GM23338 (cell line): ENCODE results near the gene ADGRG4. TPM values are rescaled to one million over a fixed set of nuclear protein-coding genes. Genes with fewer than 3 reads are reported as not detected.
"Not testable (repeated sequence)": the region's sequence is repeated elsewhere in the genome, so short reads cannot be mapped to it uniquely, and the experiment has no call there.

ENCODE experiments used
- ATAC-seq: fragments of 200-7000 bp; cut with Tn5 transposase; 3 replicates; pipeline ENCODE4 v1.9.1; 2020
- DNase-seq: peaks from one replicate; pipeline ENCODE4 v3.0.0-alpha.2; 2015; ENCODE audit warnings: low spot score
- H2AFZ ChIP-seq: fragments of 200-600 bp; sonication (generic); 2 replicates; pipeline ENCODE4 v1.8.0; 2016; ENCODE audit warnings: antibody characterized with exemption, mild to moderate bottlenecking, moderate library complexity
- H3F3A ChIP-seq: fragments of 200-600 bp; sonication (generic); replicated peaks from 2 replicates; pipeline ENCODE4 v1.8.0; 2017; ENCODE audit warnings: antibody characterized with exemption, mixed run types, low read depth
- H3K27ac ChIP-seq: fragments of 200-600 bp; sonication (generic); 2 replicates; pipeline ENCODE4 v1.6.1; 2016; ENCODE audit warnings: low read depth
- H3K27me3 ChIP-seq: fragments of 200-600 bp; sonication (generic); 2 replicates; pipeline ENCODE4 v1.8.0; 2016; ENCODE audit warnings: mild to moderate bottlenecking, mixed run types, moderate library complexity; ENCODE audit not compliant: insufficient read depth
- H3K36me3 ChIP-seq: fragments of 200-600 bp; sonication (generic); 2 replicates; pipeline ENCODE4 v1.8.0; 2016; ENCODE audit warnings: mild to moderate bottlenecking; ENCODE audit not compliant: insufficient read depth
- H3K4me1 ChIP-seq: fragments of 200-600 bp; sonication (generic); 2 replicates; pipeline ENCODE4 v1.8.0; 2016; ENCODE audit warnings: mild to moderate bottlenecking, moderate library complexity; ENCODE audit not compliant: insufficient read depth
- H3K4me2 ChIP-seq: fragments of 200-600 bp; sonication (generic); 2 replicates; pipeline ENCODE4 v1.7.1; 2017; ENCODE audit warnings: mixed run types
- H3K4me3 ChIP-seq: fragments of 200-600 bp; sonication (generic); 2 replicates; pipeline ENCODE4 v1.6.1; 2016; ENCODE audit warnings: mixed run types
- H3K79me2 ChIP-seq: fragments of 200-600 bp; sonication (generic); replicated peaks from 2 replicates; pipeline ENCODE4 v1.8.0; 2017; ENCODE audit warnings: mild to moderate bottlenecking; ENCODE audit not compliant: insufficient read depth
- H3K9me2 ChIP-seq: fragments of 200-600 bp; sonication (generic); 2 replicates; pipeline ENCODE4 v1.8.0; 2017; ENCODE audit not compliant: insufficient read depth
- H4K20me1 ChIP-seq: fragments of 200-600 bp; sonication (generic); replicated peaks from 2 replicates; pipeline ENCODE4 v1.8.0; 2017; ENCODE audit warnings: mild to moderate bottlenecking; ENCODE audit not compliant: insufficient read depth
- H3K27ac Mint-ChIP-seq: 2 replicates; pipeline ENCODE4 v1.8.0; 2020; ENCODE audit warnings: inconsistent platforms, mild to moderate bottlenecking, moderate library complexity, mixed read lengths
- H3K27me3 Mint-ChIP-seq: 3 replicates; pipeline ENCODE4 v1.8.0; 2022; ENCODE audit warnings: low read depth, mild to moderate bottlenecking, moderate library complexity, mixed read lengths, inconsistent platforms; ENCODE audit not compliant: insufficient read depth, poor library complexity
- H3K36me3 Mint-ChIP-seq: 3 replicates; pipeline ENCODE4 v1.8.0; 2021; ENCODE audit warnings: low read depth, mild to moderate bottlenecking, inconsistent platforms, moderate library complexity, mixed read lengths
- H3K4me1 Mint-ChIP-seq: 3 replicates; pipeline ENCODE4 v1.8.0; 2020; ENCODE audit warnings: mild to moderate bottlenecking, inconsistent platforms, mixed read lengths
- H3K4me3 Mint-ChIP-seq: 3 replicates; pipeline ENCODE4 v1.8.0; 2021; ENCODE audit warnings: moderate library complexity, mild to moderate bottlenecking, inconsistent platforms, mixed read lengths
- H3K9me3 Mint-ChIP-seq: 3 replicates; pipeline ENCODE4 v1.8.0; 2020; ENCODE audit warnings: moderate library complexity, mild to moderate bottlenecking, inconsistent platforms, mixed read lengths
- CREB1 ChIP-seq: fragments of 250-450 bp; sonication (Bioruptor Pico); IDR thresholded peaks from 2 replicates; pipeline ENCODE4 v1.5.0; 2020; ENCODE audit warnings: low read depth, mild to moderate bottlenecking, moderate library complexity
- EZH2phosphoT487 ChIP-seq: fragments of 200-600 bp; sonication (generic); IDR thresholded peaks from one replicate; pipeline ENCODE4 v1.8.1; 2018; ENCODE audit warnings: antibody characterized with exemption; ENCODE audit not compliant: unreplicated experiment
- NANOG ChIP-seq: IDR thresholded peaks from 2 replicates; pipeline ENCODE4 v1.6.1; 2016; ENCODE audit warnings: antibody characterized with exemption, borderline replicate concordance
- POLR2AphosphoS5 ChIP-seq: IDR thresholded peaks from 2 replicates; pipeline ENCODE4 v1.6.1; 2016; ENCODE audit warnings: antibody characterized with exemption, low read depth
- ZNF114 ChIP-seq: fragments of 250-450 bp; sonication (Bioruptor Pico); IDR thresholded peaks from 2 replicates; pipeline ENCODE4 v1.5.0; 2020; ENCODE audit warnings: mild to moderate bottlenecking, moderate library complexity
- ZNF331 ChIP-seq: fragments of 250-450 bp; sonication (Bioruptor Pico); IDR thresholded peaks from 2 replicates; pipeline ENCODE4 v1.5.0; 2020; ENCODE audit warnings: low read depth, mild to moderate bottlenecking, moderate library complexity
- polyA plus RNA-seq: library from polyadenylated mRNA; unstranded; fragments of >200 nt; fragmentation: Nextera tagmentation; extraction: Ambion mirVana; gene quantifications from 2 replicates; pipeline ENCODE4 v1.2.1, GENCODE V29; 2016
- total RNA-seq: library from RNA; depleted of rRNA; stranded (reverse); fragments of >200 nt; shearing (Covaris generic); gene quantifications from 2 replicates; pipeline ENCODE4 v1.2.3, GENCODE V29; 2014
- TF ChIP-seq, protein P1 (sequence below): IDR thresholded peaks from one replicate; pipeline ENCODE4 v1.6.1; 2018; ENCODE audit warnings: antibody characterized with exemption; ENCODE audit not compliant: unreplicated experiment
- TF ChIP-seq, protein P2 (sequence below), 2 experiments: fragments of 200-600 bp in 1 of 2; sonication (generic) in 1 of 2; conservative IDR thresholded peaks; 2 replicates each; pipeline versions ENCODE4 v1.5.1 to v1.6.1; 2016 to 2017; ENCODE audit warnings: antibody characterized with exemption in 2 of 2, low read depth in 2 of 2, mild to moderate bottlenecking in 2 of 2, moderate library complexity in 1 of 2

Gene ADGRG4
- total and polyA plus RNA-seq, 2 experiments from 2014 or later, result not detected

DNA sequence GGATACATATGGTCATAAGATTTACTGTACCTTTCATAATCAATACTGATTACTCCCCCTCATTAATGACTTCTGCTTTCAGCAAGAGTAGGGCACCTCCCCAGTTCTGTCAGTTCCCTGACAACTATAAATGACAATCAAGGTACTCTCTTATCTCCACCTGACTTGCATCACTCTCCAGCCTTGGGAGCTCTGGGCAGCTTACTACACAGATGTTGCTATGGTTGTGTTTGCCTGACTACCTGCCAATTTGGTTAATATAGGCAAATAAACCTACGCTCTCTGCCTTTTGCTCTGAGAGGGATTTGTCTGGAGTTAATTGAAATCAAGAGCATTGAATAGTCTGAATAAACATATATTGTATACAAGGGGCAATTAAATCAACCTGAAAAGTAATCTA is 26.8 kb upstream of the ADGRG4 start (continued):
- TF ChIP-seq, protein P1, sequence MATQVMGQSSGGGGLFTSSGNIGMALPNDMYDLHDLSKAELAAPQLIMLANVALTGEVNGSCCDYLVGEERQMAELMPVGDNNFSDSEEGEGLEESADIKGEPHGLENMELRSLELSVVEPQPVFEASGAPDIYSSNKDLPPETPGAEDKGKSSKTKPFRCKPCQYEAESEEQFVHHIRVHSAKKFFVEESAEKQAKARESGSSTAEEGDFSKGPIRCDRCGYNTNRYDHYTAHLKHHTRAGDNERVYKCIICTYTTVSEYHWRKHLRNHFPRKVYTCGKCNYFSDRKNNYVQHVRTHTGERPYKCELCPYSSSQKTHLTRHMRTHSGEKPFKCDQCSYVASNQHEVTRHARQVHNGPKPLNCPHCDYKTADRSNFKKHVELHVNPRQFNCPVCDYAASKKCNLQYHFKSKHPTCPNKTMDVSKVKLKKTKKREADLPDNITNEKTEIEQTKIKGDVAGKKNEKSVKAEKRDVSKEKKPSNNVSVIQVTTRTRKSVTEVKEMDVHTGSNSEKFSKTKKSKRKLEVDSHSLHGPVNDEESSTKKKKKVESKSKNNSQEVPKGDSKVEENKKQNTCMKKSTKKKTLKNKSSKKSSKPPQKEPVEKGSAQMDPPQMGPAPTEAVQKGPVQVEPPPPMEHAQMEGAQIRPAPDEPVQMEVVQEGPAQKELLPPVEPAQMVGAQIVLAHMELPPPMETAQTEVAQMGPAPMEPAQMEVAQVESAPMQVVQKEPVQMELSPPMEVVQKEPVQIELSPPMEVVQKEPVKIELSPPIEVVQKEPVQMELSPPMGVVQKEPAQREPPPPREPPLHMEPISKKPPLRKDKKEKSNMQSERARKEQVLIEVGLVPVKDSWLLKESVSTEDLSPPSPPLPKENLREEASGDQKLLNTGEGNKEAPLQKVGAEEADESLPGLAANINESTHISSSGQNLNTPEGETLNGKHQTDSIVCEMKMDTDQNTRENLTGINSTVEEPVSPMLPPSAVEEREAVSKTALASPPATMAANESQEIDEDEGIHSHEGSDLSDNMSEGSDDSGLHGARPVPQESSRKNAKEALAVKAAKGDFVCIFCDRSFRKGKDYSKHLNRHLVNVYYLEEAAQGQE, result no peak
- TF ChIP-seq ZNF114 (no peak), POLR2AphosphoS5 (no peak), NANOG (no peak), EZH2phosphoT487 (no peak), ZNF331 (CRISPR knock-in tag) (no peak)

DNA sequence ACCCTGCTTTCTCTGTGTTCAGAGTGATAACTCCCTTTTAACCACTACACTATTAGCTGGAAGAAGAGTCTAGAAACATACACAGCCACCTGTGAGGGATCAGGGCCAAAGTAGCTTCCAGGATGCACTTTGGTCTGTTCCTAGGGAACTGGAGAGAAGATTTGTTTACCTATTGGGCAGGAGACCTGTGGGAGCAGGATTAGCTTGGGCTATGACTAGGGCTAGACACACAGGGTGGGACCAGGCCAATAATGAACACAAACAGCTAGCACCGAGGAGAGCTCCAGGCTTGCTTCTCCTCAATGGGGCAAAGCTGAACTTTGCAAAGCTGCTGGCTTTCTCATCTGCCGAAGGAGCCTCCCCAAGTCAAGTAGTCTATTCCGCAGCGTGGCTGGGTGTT is 25.2 kb upstream of the ADGRG4 start:
- DNase-seq, result no peak
- Mint-ChIP-seq H3K27me3 (peaks cover 4% of the 10 kb centered on the region), H3K9me3 (no peaks in the 10 kb centered on the region), H3K4me1 (no peaks in the 10 kb centered on the region), H3K4me3 (no peak overlapping the region), H3K36me3 (no peaks in the 10 kb centered on the region), H3K27ac (no peak overlapping the region)
- H3K79me2 ChIP-seq, result no peaks in the 10 kb centered on the region
- no peak overlapping the region for H3K4me2 ChIP-seq
- H3K4me1 ChIP-seq, result no peaks in the 10 kb centered on the region
- H4K20me1 ChIP-seq, result no peaks in the 10 kb centered on the region
- H3K27ac ChIP-seq, result no peak overlapping the region
- no peaks in the 10 kb centered on the region for H3F3A ChIP-seq
- no peak overlapping the region for H2AFZ ChIP-seq
- ATAC-seq, result no peak
- no peaks in the 10 kb centered on the region for H3K36me3 ChIP-seq
- H3K27me3 ChIP-seq, result no peaks in the 10 kb centered on the region
- no peak overlapping the region for H3K4me3 ChIP-seq
- no peaks in the 10 kb centered on the region for H3K9me2 ChIP-seq
- TF ChIP-seq, protein P1, result peak; percentile 36
- TF ChIP-seq NANOG (no peak), EZH2phosphoT487 (no peak), CREB1 (CRISPR knock-in tag) (no peak)
- TF ChIP-seq, protein P2, sequence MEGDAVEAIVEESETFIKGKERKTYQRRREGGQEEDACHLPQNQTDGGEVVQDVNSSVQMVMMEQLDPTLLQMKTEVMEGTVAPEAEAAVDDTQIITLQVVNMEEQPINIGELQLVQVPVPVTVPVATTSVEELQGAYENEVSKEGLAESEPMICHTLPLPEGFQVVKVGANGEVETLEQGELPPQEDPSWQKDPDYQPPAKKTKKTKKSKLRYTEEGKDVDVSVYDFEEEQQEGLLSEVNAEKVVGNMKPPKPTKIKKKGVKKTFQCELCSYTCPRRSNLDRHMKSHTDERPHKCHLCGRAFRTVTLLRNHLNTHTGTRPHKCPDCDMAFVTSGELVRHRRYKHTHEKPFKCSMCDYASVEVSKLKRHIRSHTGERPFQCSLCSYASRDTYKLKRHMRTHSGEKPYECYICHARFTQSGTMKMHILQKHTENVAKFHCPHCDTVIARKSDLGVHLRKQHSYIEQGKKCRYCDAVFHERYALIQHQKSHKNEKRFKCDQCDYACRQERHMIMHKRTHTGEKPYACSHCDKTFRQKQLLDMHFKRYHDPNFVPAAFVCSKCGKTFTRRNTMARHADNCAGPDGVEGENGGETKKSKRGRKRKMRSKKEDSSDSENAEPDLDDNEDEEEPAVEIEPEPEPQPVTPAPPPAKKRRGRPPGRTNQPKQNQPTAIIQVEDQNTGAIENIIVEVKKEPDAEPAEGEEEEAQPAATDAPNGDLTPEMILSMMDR (conservative IDR thresholded peaks at IDR 0.05; ENCODE audit: low read depth in 2 of 2), result no peak

DNA sequence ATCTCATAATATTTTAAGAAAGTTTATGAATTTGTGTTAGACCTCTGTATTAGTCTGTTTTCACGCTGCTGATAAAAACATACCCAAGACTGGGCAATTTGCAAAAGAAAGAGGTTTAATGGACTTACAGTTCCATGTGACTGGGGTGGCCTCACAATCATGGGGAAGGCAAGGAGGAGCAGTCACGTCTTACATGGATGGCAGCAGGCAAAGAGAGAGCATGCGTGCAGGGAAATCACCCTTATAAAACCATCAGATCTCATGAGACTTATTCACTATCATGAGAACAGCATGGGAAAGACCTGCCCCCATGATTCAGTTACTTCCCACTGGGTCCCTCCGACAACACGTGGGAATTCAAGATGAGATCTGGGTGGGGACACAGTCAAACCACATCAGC is 14.4 kb upstream of the ADGRG4 start:
- H3K4me1 ChIP-seq, H3K27me3 ChIP-seq, H3K79me2 ChIP-seq, H3K4me1 Mint-ChIP-seq, H3K27ac ChIP-seq, H3K27me3 Mint-ChIP-seq, H4K20me1 ChIP-seq, H3K36me3 ChIP-seq, DNase-seq, H3K27ac Mint-ChIP-seq, H3K9me2 ChIP-seq, H3F3A ChIP-seq, H3K4me3 Mint-ChIP-seq, H2AFZ ChIP-seq, H3K36me3 Mint-ChIP-seq, H3K4me2 ChIP-seq, H3K9me3 Mint-ChIP-seq, ATAC-seq, H3K4me3 ChIP-seq: not testable (repeated sequence)
